Measurements from ENCODE around the gene ALDOB. TPM values are rescaled to one million over a fixed set of nuclear protein-coding genes. Genes with fewer than 3 reads are reported as not detected.

The ALDOB gene
- total and polyA plus RNA-seq, 7 experiments from 2014 or later, result not detected

DNA sequence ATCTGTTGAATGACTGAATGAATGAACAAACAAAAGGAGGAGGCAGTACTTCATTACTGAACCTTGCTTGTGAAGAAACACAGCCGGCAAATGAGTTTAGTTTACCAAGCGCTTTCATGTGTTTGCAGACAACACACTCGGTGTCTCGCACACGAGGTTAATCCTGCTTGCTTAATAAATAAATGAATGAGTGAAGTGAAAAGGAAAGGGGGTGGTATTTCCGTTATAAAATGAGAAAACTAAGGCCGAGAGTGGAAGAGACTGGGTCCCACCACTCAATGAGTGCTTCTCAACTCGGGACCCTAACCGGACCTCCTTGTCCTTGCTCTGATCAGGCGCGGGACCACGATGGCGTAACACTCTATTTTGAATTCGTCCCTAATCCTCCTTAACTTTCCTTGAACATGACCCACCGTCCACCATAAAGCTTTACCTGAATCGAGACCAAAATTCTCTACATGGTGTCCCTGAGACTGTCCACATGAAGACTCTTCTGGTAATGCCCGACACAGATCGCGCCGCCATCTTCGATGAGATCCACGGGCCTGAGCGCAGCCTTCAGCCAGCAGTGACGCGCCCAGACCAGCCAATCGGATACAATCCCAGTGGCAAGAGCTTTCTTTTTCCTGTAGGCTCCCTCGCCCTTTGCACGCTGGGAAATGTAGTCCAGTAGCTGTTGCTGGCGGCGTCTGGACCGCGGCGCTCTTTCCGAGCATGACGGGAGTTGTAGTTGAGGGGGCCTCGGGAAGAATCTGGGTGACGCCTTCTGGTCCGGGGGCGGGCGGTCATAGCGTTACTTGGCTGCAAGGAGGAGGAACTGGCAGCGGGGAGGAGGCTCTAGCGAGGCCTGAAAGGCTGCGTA is 37.3 kb downstream of the ALDOB start, which contains the start of the genes MRPL50 and ZNF189:
Gene MRPL50 (minus strand): TSS at position 551 of the 862 bp plus-strand sequence. CDS start 26 bp downstream, at position 525.
Gene ZNF189 (plus strand): TSS at position 784 of the 862 bp plus-strand sequence. CDS start 306 bp downstream, outside the sequence.
- Histone ChIP-seq H3K27me3 (ENCODE audit: control insufficient read depth in 2 of 2, insufficient read depth in 2 of 2, low read length in 2 of 2) (no peaks in the 10 kb centered on the region), H3K9me3 (ENCODE audit: control insufficient read depth in 2 of 3, low read length in 3 of 3) (no peaks in the 10 kb centered on the region), H3K27ac (ENCODE audit: low read depth, low read length) (peak within 1 kb of the TSS; percentile 94), H3K36me3 (ENCODE audit: control insufficient read depth in 2 of 3, insufficient read depth in 3 of 3, low read length in 3 of 3) (peaks cover 4 to 20% (median 6%) of the 10 kb centered on the region in 3 experiments), H3K4me3 (ENCODE audit: low read length) (peak within 1 kb of the TSS; percentile 90), H3K4me1 (ENCODE audit: control insufficient read depth in 2 of 2, insufficient read depth in 2 of 2, low read length in 2 of 2) (peaks cover 21 to 34% of the 10 kb centered on the region in 2 donors)
- peaks cover 53 to 90% (median 83%) of the 10 kb centered on the region in 7 donors for H3K4me1 Mint-ChIP-seq
- peak; percentile 97 for ATAC-seq
- peak; percentile 81 to 99 (median 96) for DNase-seq
- H3K27ac Mint-ChIP-seq, result peak within 1 kb of the TSS; percentile 97 to 100 (median 99)
- H3K27me3 Mint-ChIP-seq, result no peaks in the 10 kb centered on the region
- H3K4me3 Mint-ChIP-seq, result peak within 1 kb of the TSS; percentile 93 to 100 (median 98)
- peaks cover 0 to 18% (median 4%) of the 10 kb centered on the region in 11 donors for H3K9me3 Mint-ChIP-seq
- ChIA-PET CTCF (interaction anchor here (0.7 kb wide), 1 partner anchor 136 kb away, joined by 3 read pairs; the partner anchor contains the start of gene RNF20), POLR2A (interaction anchor here (0.7 to 1.3 kb wide), 7 partner anchors 9 to 175 kb away, joined by 3 to 17 read pairs (median 4); partner anchors contain the start of gene RNF20)
- H3K36me3 Mint-ChIP-seq, result peaks cover 29 to 64% (median 50%) of the 10 kb centered on the region in 5 donors
- intact Hi-C loops (cut with micrococcal nuclease), result loop anchor here (1.0 to 10.0 kb wide), 11 partner anchors 57 to 1576 kb away; partner anchors contain the start of genes RNF20 (in 2 of the 2), ERP44 (in 1 of the 2), INVS (in 1 of the 2) and MSANTD3 (in 1 of the 2)

DNA sequence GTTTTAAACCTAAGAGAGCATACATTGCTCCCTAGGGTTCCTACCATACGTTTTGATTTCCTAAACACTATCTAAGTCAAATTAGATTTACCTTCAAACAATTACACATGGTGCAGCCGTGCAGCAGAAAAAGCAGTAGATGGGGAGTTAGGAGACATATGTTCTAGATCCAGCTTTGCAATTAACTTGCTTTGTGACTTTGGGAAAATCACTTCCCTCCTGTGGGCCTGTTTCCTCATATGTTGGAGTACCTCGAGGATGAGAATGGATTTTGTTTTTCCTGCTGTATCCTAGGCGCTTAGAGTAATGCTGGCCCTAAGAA is 37.9 kb downstream of the ALDOB start:
- DNase-seq, result peak in 2 of 9 donors; percentile 2 to 5
- Mint-ChIP-seq H3K27ac (peak overlapping the region; percentile 97 to 100 (median 99)), H3K4me1 (peaks cover 53 to 90% (median 82%) of the 10 kb centered on the region in 7 donors), H3K4me3 (peak overlapping the region; percentile 93 to 100 (median 98)), H3K27me3 (no peaks in the 10 kb centered on the region), H3K36me3 (peaks cover 23 to 63% (median 49%) of the 10 kb centered on the region in 5 donors), H3K9me3 (peaks cover 0 to 17% (median 4%) of the 10 kb centered on the region in 11 donors)
- H3K9me3 ChIP-seq (ENCODE audit: control insufficient read depth in 2 of 3, low read length in 3 of 3), result no peaks in the 10 kb centered on the region
- H3K27me3 ChIP-seq (ENCODE audit: control insufficient read depth in 2 of 2, insufficient read depth in 2 of 2, low read length in 2 of 2), result no peaks in the 10 kb centered on the region
- ChIA-PET POLR2A (interaction anchor here (1.2 to 1.3 kb wide), 6 partner anchors 9 to 174 kb away, joined by 3 to 17 read pairs (median 5); partner anchors contain the start of gene RNF20), CTCF (no interaction called here)
- H3K36me3 ChIP-seq (ENCODE audit: control insufficient read depth in 2 of 3, insufficient read depth in 3 of 3, low read length in 3 of 3), result peaks cover 0 to 14% (median 4%) of the 10 kb centered on the region in 3 experiments
- H3K4me1 ChIP-seq (ENCODE audit: control insufficient read depth in 2 of 2, insufficient read depth in 2 of 2, low read length in 2 of 2), result peaks cover 21 to 34% of the 10 kb centered on the region in 2 donors
- peak overlapping the region; percentile 94 for H3K27ac ChIP-seq (ENCODE audit: low read depth, low read length)
- intact Hi-C loops (cut with micrococcal nuclease), result loop anchor here (1.0 to 10.0 kb wide), 11 partner anchors 57 to 1575 kb away; partner anchors contain the start of genes RNF20 (in 2 of the 2), ERP44 (in 1 of the 2), INVS (in 1 of the 2) and MSANTD3 (in 1 of the 2)
- no peak for ATAC-seq
- H3K4me3 ChIP-seq (ENCODE audit: low read length), result peak overlapping the region; percentile 90

DNA sequence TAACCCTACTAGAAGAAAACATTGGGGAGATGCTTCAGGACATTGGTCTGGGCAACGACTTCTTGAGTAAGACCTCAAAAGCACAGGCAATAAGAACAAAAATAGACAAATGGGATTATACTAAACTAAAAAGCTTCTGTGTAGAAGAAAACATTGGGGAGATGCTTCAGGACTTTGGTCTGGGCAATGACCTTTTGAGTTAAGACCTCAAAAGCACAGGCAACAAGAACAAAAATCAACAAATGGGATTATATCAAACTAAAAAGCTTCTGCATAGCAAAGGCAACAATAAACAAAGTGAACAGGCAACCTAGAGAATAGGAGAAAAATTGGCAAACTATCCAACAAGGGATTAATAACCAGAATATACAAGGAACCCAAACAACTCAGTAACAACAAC is 40.9 kb downstream of the ALDOB start:
- DNase-seq (no peak), ATAC-seq (no peak)
- Mint-ChIP-seq H3K9me3 (peaks cover 0 to 21% (median 6%) of the 10 kb centered on the region in 11 donors), H3K4me3 (peak overlapping the region in 8 of 10 donors; percentile 8 to 98 (median 42)), H3K27me3 (no peaks in the 10 kb centered on the region), H3K4me1 (peaks cover 40 to 87% (median 78%) of the 10 kb centered on the region in 7 donors), H3K36me3 (peaks cover 3 to 61% (median 49%) of the 10 kb centered on the region in 5 donors), H3K27ac (peak overlapping the region in 1 of 9 donors; percentile 87)
- intact Hi-C loops (cut with micrococcal nuclease), result loop anchor here (5.0 to 10.0 kb wide), 6 partner anchors 60 to 1297 kb away; partner anchors contain the start of genes ERP44 (in 1 of the 2), INVS (in 1 of the 2) and MSANTD3 (in 1 of the 2)
- POLR2A ChIA-PET, result interaction anchor here (1.1 kb wide), 1 partner anchor 16 kb away, joined by 6 read pairs; no protein-coding TSS in a partner anchor
- Histone ChIP-seq H3K27ac (ENCODE audit: low read depth, low read length) (no peak overlapping the region), H3K36me3 (ENCODE audit: control insufficient read depth in 2 of 3, insufficient read depth in 3 of 3, low read length in 3 of 3) (peaks cover 0 to 12% (median 7%) of the 10 kb centered on the region in 3 experiments), H3K4me1 (ENCODE audit: control insufficient read depth in 2 of 2, insufficient read depth in 2 of 2, low read length in 2 of 2) (peaks cover 15 to 22% of the 10 kb centered on the region in 2 donors), H3K9me3 (ENCODE audit: control insufficient read depth in 2 of 3, low read length in 3 of 3) (no peaks in the 10 kb centered on the region), H3K4me3 (ENCODE audit: low read length) (no peak overlapping the region), H3K27me3 (ENCODE audit: control insufficient read depth in 2 of 2, insufficient read depth in 2 of 2, low read length in 2 of 2) (no peaks in the 10 kb centered on the region)
- CTCF ChIA-PET, result no interaction called here

DNA sequence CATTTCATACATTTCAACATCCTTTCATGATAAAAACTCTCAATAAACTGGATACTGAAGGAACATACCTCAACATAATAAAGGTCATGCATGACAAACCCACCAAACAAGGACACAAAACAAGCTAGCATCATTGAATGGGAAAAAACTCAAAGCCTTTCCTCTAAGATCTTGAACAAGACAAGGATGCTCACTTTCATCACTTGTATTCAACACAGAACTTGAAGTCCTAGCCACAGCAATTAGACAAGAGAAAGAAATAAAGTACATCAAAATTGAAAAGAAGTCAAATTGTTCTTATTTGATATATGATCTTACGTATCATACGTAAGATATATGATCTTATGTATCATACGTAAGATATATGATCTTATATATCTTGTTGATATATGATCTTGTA is 42.4 kb downstream of the ALDOB start:
- POLR2A ChIA-PET, result no interaction called here
- peaks cover 35 to 78% (median 69%) of the 10 kb centered on the region in 7 donors for H3K4me1 Mint-ChIP-seq

DNA sequence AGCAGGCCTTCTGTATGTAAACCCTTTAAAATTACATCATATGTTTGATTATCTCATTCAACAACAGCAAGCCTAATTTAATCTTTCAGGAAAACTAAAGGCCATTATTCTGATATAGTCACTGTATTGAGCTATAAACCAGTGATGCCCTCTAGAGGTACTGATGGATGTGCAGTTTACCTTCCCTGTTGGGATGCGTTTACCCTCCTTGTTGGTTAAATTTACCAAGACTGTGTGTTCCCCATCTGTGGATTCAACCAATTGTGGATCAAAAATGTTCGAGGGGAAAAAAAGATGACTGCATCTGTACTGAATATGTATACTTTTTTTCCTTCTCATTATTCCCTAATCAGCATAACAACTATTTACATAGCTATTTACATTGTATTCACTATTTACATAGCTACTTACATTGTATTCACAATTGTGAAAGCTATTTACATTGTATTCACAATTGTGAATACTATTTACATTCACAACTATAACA is 47.0 kb downstream of the ALDOB start:
- H3K27ac Mint-ChIP-seq, result peak overlapping the region in 6 of 9 donors; percentile 35 to 86 (median 64)
- H3K36me3 Mint-ChIP-seq, result peaks cover 6 to 58% (median 50%) of the 10 kb centered on the region in 5 donors
- Histone ChIP-seq H3K9me3 (ENCODE audit: control insufficient read depth in 2 of 3, low read length in 3 of 3) (peaks cover 0 to 9% (median 0%) of the 10 kb centered on the region in 3 experiments), H3K4me1 (ENCODE audit: control insufficient read depth in 2 of 2, insufficient read depth in 2 of 2, low read length in 2 of 2) (no peaks in the 10 kb centered on the region), H3K27me3 (ENCODE audit: control insufficient read depth in 2 of 2, insufficient read depth in 2 of 2, low read length in 2 of 2) (no peaks in the 10 kb centered on the region), H3K4me3 (ENCODE audit: low read length) (no peak overlapping the region), H3K27ac (ENCODE audit: low read depth, low read length) (no peak overlapping the region), H3K36me3 (ENCODE audit: control insufficient read depth in 2 of 3, insufficient read depth in 3 of 3, low read length in 3 of 3) (peaks cover 0 to 19% (median 9%) of the 10 kb centered on the region in 3 experiments)
- peaks cover 4 to 28% (median 12%) of the 10 kb centered on the region in 11 donors for H3K9me3 Mint-ChIP-seq
- ATAC-seq (no peak), DNase-seq (no peak)
- intact Hi-C loops (cut with micrococcal nuclease), result no loop called here
- ChIA-PET CTCF (interaction anchor here (0.7 kb wide), 2 partner anchors 28 to 1339 kb away, joined by 3 read pairs; no protein-coding TSS in a partner anchor), POLR2A (interaction anchor here (1.1 to 1.6 kb wide), 2 partner anchors 10 to 146 kb away, joined by 3 to 6 read pairs; partner anchors contain the start of genes MRPL50 and ZNF189)
- H3K27me3 Mint-ChIP-seq, result no peaks in the 10 kb centered on the region
- peaks cover 8 to 39% (median 30%) of the 10 kb centered on the region in 7 donors for H3K4me1 Mint-ChIP-seq
- H3K4me3 Mint-ChIP-seq, result no peak overlapping the region

More for the DNA sequence above, 42.4 kb downstream of the ALDOB start:
- Mint-ChIP-seq H3K27ac (peak overlapping the region in 5 of 9 donors; percentile 5 to 72 (median 40)), H3K9me3 (peaks cover 0 to 21% (median 6%) of the 10 kb centered on the region in 11 donors), H3K36me3 (peaks cover 3 to 69% (median 54%) of the 10 kb centered on the region in 5 donors), H3K27me3 (no peaks in the 10 kb centered on the region), H3K4me3 (peak overlapping the region in 4 of 10 donors; percentile 22 to 67 (median 38))
- H3K27ac ChIP-seq (ENCODE audit: low read depth, low read length), result no peak overlapping the region
- H3K27me3 ChIP-seq (ENCODE audit: control insufficient read depth in 2 of 2, insufficient read depth in 2 of 2, low read length in 2 of 2), result no peaks in the 10 kb centered on the region
- no peaks in the 10 kb centered on the region for H3K9me3 ChIP-seq (ENCODE audit: control insufficient read depth in 2 of 3, low read length in 3 of 3)
- no peak overlapping the region for H3K4me3 ChIP-seq (ENCODE audit: low read length)
- peaks cover 0 to 19% (median 9%) of the 10 kb centered on the region in 3 experiments for H3K36me3 ChIP-seq (ENCODE audit: control insufficient read depth in 2 of 3, insufficient read depth in 3 of 3, low read length in 3 of 3)
- DNase-seq (no peak), ATAC-seq (no peak)
- H3K4me1 ChIP-seq (ENCODE audit: control insufficient read depth in 2 of 2, insufficient read depth in 2 of 2, low read length in 2 of 2), result peaks cover 9 to 17% of the 10 kb centered on the region in 2 donors
- intact Hi-C loops (cut with micrococcal nuclease), result loop anchor here in 1 of 2 donors (10.0 kb wide), 1 partner anchor 62 kb away; no protein-coding TSS in a partner anchor
- CTCF ChIA-PET, result no interaction called here

Measured in naive thymus-derived CD4-positive, alpha-beta T cell (primary cell).